Fibroblast of the aortic adventitia (primary cell): ENCODE results near the gene RNPEPL1. TPM values are rescaled to one million over a fixed set of nuclear protein-coding genes. Genes with fewer than 3 reads are reported as not detected.

ENCODE experiments used
- DNase-seq: peaks from one replicate; pipeline ENCODE4 v3.0.0-alpha.2; 2010; ENCODE audit warnings: low read depth
- H3K4me3 ChIP-seq: 2 replicates; pipeline ENCODE4 v1.5.1; 2011; ENCODE audit warnings: low read depth, mild to moderate bottlenecking, control low read depth, low read length, moderate library complexity
- total RNA-seq: library from RNA; depleted of rRNA; stranded (reverse); fragments of >200 nt; gene quantifications from 2 replicates; pipeline ENCODE4 v1.2.3, GENCODE V29; 2012; ENCODE audit warnings: low replicate concordance
- TF ChIP-seq, protein P1 (sequence below): IDR thresholded peaks from 2 replicates; pipeline ENCODE4 v1.5.1; 2011; ENCODE audit warnings: mild to moderate bottlenecking, low read length, control low read depth, inconsistent platforms; ENCODE audit not compliant: insufficient read depth

RNPEPL1 gene
- total RNA-seq, 1 donor, result 12.7 TPM

DNA sequence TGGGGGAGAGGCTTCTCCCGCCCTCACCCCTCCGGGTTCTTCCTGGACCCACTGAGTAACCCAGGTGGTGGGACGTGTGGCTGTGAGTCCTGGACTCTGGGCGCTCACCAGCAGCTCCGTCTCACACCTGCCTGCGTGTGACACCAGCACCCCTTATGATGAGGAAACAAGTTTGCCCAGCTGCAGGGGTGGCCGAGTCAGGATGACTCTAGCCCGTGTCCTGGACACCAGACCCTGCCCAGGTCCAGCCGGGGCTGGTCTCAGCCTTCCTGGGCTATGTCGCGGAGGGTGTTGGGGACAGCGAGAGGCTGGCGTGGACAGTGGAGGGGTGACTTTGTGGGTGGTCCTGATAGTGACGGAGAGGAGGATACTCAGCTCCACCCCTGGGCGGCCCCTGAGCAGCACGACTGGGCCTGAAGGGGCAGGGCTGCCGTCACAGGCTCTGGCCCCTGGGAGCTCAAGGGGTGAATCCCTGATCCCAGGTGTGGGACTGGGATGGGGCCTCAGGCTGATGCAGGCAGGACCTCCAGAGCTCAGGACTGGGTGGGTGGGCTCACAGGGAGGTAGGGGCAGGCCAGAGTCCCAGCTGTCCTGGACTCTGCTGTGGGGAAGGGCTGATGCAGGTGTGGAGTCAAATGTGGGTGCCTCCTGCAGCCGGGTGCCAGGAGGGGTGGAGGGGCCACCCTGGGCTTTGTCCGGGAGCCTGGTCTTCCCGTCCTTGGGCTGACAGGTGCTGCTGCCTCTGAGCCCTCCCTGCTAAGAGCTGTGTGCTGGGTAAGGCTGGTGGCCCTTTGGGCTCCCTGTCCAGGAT is 60.7 kb downstream of the RNPEPL1 start:
- DNase-seq, result no peak
- TF ChIP-seq, protein P1, sequence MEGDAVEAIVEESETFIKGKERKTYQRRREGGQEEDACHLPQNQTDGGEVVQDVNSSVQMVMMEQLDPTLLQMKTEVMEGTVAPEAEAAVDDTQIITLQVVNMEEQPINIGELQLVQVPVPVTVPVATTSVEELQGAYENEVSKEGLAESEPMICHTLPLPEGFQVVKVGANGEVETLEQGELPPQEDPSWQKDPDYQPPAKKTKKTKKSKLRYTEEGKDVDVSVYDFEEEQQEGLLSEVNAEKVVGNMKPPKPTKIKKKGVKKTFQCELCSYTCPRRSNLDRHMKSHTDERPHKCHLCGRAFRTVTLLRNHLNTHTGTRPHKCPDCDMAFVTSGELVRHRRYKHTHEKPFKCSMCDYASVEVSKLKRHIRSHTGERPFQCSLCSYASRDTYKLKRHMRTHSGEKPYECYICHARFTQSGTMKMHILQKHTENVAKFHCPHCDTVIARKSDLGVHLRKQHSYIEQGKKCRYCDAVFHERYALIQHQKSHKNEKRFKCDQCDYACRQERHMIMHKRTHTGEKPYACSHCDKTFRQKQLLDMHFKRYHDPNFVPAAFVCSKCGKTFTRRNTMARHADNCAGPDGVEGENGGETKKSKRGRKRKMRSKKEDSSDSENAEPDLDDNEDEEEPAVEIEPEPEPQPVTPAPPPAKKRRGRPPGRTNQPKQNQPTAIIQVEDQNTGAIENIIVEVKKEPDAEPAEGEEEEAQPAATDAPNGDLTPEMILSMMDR, result no peak
- H3K4me3 ChIP-seq, result no peak overlapping the region

DNA sequence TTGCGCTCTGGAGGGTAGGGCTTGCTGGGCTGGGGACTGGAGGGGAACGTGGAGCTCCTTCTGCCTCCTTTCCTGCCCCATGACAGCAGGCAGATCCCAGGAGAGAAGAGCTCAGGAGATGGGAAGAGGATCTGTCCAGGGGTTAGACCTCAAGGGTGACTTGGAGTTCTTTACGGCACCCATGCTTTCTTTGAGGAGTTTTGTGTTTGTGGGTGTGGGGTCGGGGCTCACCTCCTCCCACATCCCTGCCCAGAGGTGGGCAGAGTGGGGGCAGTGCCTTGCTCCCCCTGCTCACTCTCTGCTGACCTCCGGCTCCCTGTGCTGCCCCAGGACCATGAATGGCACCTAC is 61.3 kb downstream of the RNPEPL1 start:
- no peak overlapping the region for H3K4me3 ChIP-seq
- TF ChIP-seq, protein P1, result no peak
- no peak for DNase-seq

DNA sequence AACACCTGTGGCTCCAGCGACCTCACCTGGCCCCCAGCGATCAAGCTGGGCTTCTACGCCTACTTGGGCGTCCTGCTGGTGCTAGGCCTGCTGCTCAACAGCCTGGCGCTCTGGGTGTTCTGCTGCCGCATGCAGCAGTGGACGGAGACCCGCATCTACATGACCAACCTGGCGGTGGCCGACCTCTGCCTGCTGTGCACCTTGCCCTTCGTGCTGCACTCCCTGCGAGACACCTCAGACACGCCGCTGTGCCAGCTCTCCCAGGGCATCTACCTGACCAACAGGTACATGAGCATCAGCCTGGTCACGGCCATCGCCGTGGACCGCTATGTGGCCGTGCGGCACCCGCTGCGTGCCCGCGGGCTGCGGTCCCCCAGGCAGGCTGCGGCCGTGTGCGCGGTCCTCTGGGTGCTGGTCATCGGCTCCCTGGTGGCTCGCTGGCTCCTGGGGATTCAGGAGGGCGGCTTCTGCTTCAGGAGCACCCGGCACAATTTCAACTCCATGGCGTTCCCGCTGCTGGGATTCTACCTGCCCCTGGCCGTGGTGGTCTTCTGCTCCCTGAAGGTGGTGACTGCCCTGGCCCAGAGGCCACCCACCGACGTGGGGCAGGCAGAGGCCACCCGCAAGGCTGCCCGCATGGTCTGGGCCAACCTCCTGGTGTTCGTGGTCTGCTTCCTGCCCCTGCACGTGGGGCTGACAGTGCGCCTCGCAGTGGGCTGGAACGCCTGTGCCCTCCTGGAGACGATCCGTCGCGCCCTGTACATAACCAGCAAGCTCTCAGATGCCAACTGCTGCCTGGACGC is 61.9 kb downstream of the RNPEPL1 start:
- DNase-seq, result no peak

More for the DNA sequence above, 61.9 kb downstream of the RNPEPL1 start:
- no peak overlapping the region for H3K4me3 ChIP-seq
- TF ChIP-seq, protein P1, result no peak

Other genes starting within 250 kb of the RNPEPL1 start
- gene GPC1, start 132.8 kb upstream of the RNPEPL1 start, total RNA-seq, result 44.7 and 69.6 TPM in 2 replicates
- 10.7 and 11.0 TPM in 2 replicates for gene ANKMY1, start 10.5 kb upstream of the RNPEPL1 start, total RNA-seq
- 3.6 and 6.1 TPM in 2 replicates for gene DUSP28, start 8.1 kb upstream of the RNPEPL1 start, total RNA-seq
- gene CAPN10, start 18.2 kb downstream of the RNPEPL1 start, total RNA-seq, result 14.3 and 44.2 TPM in 2 replicates
- gene GPR35, start 57.0 kb downstream of the RNPEPL1 start, total RNA-seq, result 0.09 and 0.25 TPM in 2 replicates
- gene AQP12B, start 114.4 kb downstream of the RNPEPL1 start, total RNA-seq, result not detected in 2 replicates
- gene AQP12A, start 123.4 kb downstream of the RNPEPL1 start, total RNA-seq, result not detected in 2 replicates